ENCODE data around the gene MEOX1. TPM values are rescaled to one million over a fixed set of nuclear protein-coding genes. Genes with fewer than 3 reads are reported as not detected.

The MEOX1 gene
- total RNA-seq, 1 experiment from 2014 or later = not detected

DNA sequence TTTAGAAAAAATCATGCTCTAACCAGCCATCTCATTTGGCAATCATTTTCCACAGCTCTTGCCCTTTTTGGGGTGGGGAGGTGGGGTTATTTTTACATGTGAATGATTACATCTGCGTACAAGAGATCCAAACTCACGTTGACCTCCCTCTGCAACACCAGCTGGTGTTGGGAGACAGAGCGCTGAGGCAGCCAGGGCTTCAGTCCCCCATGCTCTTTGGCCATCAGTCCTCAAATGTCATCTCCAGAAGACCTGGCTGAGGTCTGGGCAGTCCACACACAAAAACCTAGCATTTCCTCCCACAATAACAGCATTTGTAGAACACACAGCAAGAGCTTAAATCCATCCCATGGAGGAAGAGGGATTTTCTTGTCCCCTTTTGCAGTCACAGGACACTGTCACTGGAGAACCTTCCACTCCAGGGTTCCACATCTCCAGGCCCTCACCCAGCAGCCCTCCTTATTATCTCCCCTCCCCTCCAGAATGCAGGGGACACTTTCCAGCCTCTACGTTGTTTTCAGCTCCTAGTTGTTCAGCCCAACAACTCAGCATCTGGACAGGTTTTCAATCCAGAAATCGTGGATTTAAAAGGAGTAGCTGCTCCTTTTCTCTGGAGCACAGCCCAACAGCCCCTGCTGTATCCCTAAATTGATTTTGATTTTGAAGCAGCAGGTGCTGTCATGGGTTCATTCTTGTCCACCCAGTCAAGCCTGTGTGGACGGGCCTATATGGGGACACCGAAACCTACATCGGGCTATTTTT is 21.1 kb downstream of the MEOX1 start:
- CTCF ChIA-PET = interaction anchor here (0.9 to 1.4 kb wide), 4 partner anchors 11 to 64 kb away, joined by 3 to 7 read pairs (median 4); no protein-coding TSS in a partner anchor
- TF ChIP-seq FOXK1 (CRISPR knock-in tag; IDR thresholded peaks at IDR 0.05) (no peak), RORB (CRISPR knock-in tag; IDR thresholded peaks at IDR 0.05) (no peak), NR2C2 (CRISPR knock-in tag; IDR thresholded peaks at IDR 0.05) (no peak), NFATC4 (CRISPR knock-in tag; IDR thresholded peaks at IDR 0.05) (no peak), SOX15 (CRISPR knock-in tag; IDR thresholded peaks at IDR 0.05) (no peak), SMAD3 (CRISPR knock-in tag; IDR thresholded peaks at IDR 0.05; ENCODE audit: borderline replicate concordance) (no peak), ZNF232 (CRISPR knock-in tag; IDR thresholded peaks at IDR 0.05) (no peak), FOXP1 (CRISPR knock-in tag; IDR thresholded peaks at IDR 0.05; ENCODE audit: borderline replicate concordance) (no peak), GRHL2 (CRISPR knock-in tag; IDR thresholded peaks at IDR 0.05; ENCODE audit: insufficient replicate concordance, severe bottlenecking) (no peak), ZNF396 (CRISPR knock-in tag; IDR thresholded peaks at IDR 0.05; ENCODE audit: borderline replicate concordance) (no peak), KAT7 (CRISPR knock-in tag; IDR thresholded peaks at IDR 0.05; ENCODE audit: borderline replicate concordance) (no peak)
- TF ChIP-seq, protein P1, sequence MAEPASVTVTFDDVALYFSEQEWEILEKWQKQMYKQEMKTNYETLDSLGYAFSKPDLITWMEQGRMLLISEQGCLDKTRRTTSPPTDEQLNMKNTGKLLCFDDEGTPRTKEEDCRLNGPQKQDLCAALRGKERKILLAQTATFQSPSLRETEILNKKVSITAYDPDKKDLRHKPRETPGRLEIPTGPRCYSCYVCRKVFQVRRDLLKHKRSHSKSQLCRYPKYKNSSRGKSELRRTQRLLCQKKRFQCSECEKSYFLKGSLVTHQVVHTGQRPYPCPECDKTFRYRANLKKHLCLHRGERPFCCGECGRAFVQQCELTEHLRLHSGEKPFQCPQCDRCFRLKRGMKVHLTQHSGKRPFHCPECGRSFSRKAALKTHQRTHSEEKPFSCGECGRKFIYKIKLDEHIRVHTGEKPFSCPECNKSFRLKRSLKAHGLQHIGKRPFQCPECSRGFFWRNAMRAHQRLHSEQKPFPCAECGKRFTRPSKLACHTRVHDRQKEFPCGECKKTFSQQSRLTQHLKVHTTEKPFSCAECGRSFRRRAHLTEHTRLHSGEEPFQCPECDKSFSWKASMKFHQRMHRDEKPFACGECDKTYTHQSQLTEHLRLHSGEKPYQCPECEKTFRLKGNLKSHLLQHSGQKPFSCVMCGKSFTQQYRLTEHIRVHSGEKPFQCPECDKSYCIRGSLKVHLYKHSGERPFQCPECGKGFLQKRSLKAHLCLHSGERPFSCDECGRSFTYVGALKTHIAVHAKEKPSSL (CRISPR knock-in tag; conservative IDR thresholded peaks at IDR 0.05) = no peak
- TF ChIP-seq, protein P2, sequence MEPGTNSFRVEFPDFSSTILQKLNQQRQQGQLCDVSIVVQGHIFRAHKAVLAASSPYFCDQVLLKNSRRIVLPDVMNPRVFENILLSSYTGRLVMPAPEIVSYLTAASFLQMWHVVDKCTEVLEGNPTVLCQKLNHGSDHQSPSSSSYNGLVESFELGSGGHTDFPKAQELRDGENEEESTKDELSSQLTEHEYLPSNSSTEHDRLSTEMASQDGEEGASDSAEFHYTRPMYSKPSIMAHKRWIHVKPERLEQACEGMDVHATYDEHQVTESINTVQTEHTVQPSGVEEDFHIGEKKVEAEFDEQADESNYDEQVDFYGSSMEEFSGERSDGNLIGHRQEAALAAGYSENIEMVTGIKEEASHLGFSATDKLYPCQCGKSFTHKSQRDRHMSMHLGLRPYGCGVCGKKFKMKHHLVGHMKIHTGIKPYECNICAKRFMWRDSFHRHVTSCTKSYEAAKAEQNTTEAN (CRISPR knock-in tag; IDR thresholded peaks at IDR 0.05) = no peak
- TF ChIP-seq, protein P3, sequence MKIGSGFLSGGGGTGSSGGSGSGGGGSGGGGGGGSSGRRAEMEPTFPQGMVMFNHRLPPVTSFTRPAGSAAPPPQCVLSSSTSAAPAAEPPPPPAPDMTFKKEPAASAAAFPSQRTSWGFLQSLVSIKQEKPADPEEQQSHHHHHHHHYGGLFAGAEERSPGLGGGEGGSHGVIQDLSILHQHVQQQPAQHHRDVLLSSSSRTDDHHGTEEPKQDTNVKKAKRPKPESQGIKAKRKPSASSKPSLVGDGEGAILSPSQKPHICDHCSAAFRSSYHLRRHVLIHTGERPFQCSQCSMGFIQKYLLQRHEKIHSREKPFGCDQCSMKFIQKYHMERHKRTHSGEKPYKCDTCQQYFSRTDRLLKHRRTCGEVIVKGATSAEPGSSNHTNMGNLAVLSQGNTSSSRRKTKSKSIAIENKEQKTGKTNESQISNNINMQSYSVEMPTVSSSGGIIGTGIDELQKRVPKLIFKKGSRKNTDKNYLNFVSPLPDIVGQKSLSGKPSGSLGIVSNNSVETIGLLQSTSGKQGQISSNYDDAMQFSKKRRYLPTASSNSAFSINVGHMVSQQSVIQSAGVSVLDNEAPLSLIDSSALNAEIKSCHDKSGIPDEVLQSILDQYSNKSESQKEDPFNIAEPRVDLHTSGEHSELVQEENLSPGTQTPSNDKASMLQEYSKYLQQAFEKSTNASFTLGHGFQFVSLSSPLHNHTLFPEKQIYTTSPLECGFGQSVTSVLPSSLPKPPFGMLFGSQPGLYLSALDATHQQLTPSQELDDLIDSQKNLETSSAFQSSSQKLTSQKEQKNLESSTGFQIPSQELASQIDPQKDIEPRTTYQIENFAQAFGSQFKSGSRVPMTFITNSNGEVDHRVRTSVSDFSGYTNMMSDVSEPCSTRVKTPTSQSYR (CRISPR knock-in tag; IDR thresholded peaks at IDR 0.05) = no peak
- H3K36me3 Mint-ChIP-seq = no peaks in the 10 kb centered on the region
- no peaks in the 10 kb centered on the region; the same call in 1 of the 2 replicates for H3K27me3 Mint-ChIP-seq (ENCODE audit: low read depth)
- ATAC-seq (no peak), DNase-seq (ENCODE audit: low spot score) (no peak)
- no peaks in the 10 kb centered on the region for H3K9me3 Mint-ChIP-seq
- no peak overlapping the region for H3K4me3 Mint-ChIP-seq
- H3K27ac Mint-ChIP-seq = peak overlapping the region; percentile 79
- H3K4me1 Mint-ChIP-seq = peaks cover 18% of the 10 kb centered on the region
- POLR2A ChIA-PET = no interaction called here

DNA sequence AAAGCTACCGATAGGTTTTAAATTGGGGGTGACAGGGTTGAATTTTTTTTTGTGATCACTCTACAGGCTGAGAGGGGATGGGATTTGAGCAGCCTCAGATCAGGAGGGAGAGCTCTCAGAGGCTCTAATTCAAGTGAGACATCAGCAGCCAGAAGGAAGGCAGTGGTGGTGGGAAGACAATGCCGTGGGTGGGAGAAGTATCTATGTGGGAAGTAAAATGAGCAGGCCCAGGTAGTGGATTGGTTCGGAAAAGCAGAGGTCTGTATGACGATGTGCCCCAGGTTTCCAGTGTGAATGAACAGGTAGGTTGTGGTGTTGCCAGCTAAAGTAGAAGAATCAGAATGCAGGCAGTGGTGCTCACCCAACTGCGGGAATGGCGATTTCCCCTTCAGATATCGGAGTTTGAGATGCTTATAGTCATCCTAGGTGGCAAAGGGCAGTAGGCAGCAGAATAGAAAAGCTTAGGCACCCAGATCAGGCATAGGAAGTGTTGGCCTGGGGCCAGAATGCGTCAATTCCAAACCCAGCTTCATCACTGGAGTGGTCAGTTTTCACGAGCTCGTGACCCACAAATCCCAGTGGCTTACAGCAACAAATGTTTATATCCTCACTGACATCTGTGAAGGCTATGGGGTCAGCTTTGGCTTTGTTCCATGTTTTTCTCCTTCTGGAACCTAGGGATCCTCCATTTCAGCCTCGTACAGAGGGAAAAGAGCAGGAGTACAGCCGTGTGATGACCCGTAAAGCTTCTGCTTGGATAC is 24.0 kb downstream of the MEOX1 start:
- CTCF ChIA-PET = interaction anchor here (2.0 kb wide), 1 partner anchor 36 kb away, joined by 5 read pairs; no protein-coding TSS in a partner anchor
- no peak for ATAC-seq
- no peaks in the 10 kb centered on the region for H3K27me3 Mint-ChIP-seq (ENCODE audit: low read depth)
- no peak for DNase-seq (ENCODE audit: low spot score)
- H3K4me3 Mint-ChIP-seq = no peak overlapping the region
- peaks cover 9% of the 10 kb centered on the region for H3K4me1 Mint-ChIP-seq
- TF ChIP-seq, protein P4, sequence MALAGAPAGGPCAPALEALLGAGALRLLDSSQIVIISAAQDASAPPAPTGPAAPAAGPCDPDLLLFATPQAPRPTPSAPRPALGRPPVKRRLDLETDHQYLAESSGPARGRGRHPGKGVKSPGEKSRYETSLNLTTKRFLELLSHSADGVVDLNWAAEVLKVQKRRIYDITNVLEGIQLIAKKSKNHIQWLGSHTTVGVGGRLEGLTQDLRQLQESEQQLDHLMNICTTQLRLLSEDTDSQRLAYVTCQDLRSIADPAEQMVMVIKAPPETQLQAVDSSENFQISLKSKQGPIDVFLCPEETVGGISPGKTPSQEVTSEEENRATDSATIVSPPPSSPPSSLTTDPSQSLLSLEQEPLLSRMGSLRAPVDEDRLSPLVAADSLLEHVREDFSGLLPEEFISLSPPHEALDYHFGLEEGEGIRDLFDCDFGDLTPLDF (CRISPR knock-in tag; IDR thresholded peaks at IDR 0.05) = no peak
- TF ChIP-seq, protein P1 (CRISPR knock-in tag; conservative IDR thresholded peaks at IDR 0.05) = no peak
- TF ChIP-seq, protein P5, sequence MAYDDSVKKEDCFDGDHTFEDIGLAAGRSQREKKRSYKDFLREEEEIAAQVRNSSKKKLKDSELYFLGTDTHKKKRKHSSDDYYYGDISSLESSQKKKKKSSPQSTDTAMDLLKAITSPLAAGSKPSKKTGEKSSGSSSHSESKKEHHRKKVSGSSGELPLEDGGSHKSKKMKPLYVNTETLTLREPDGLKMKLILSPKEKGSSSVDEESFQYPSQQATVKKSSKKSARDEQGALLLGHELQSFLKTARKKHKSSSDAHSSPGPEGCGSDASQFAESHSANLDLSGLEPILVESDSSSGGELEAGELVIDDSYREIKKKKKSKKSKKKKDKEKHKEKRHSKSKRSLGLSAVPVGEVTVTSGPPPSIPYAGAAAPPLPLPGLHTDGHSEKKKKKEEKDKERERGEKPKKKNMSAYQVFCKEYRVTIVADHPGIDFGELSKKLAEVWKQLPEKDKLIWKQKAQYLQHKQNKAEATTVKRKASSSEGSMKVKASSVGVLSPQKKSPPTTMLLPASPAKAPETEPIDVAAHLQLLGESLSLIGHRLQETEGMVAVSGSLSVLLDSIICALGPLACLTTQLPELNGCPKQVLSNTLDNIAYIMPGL (CRISPR knock-in tag; IDR thresholded peaks at IDR 0.05) = no peak
- no peaks in the 10 kb centered on the region for H3K36me3 Mint-ChIP-seq
- no peak overlapping the region for H3K27ac Mint-ChIP-seq
- no peaks in the 10 kb centered on the region for H3K9me3 Mint-ChIP-seq
- POLR2A ChIA-PET = no interaction called here
